Measurements from ENCODE around the gene HOXC4. TPM values are rescaled to one million over a fixed set of nuclear protein-coding genes. Genes with fewer than 3 reads are reported as not detected.

The HOXC4 gene
- 1 to 10 TPM; 1.3 to 1.4 TPM for total RNA-seq
- 0.37 TPM for polyA plus RNA-seq

- Mint-ChIP-seq H3K9me3 (no peaks in the 10 kb centered on the region), H3K27ac (peak within 1 kb of the TSS; percentile 76 to 100 (median 90)), H3K36me3 (peaks cover 0 to 13% (median 5%) of the 10 kb centered on the region in 3 donors), H3K4me3 (peak within 1 kb of the TSS; percentile 88 to 96 (median 92)), H3K4me1 (peaks cover 25 to 45% (median 39%) of the 10 kb centered on the region in 3 donors), H3K27me3 (peaks cover 34 to 86% of the 10 kb centered on the region in 2 donors)
- no peaks in the 10 kb centered on the region for H3K36me3 ChIP-seq (ENCODE audit: insufficient read depth, low read length)
- POLR2A ChIA-PET = interaction anchor here (0.6 to 0.7 kb wide), 2 partner anchors 31 to 36 kb away, joined by 3 to 5 read pairs; no protein-coding TSS in a partner anchor
- peak within 1 kb of the TSS; percentile 81 for H3K27ac ChIP-seq (ENCODE audit: low read depth, low read length)
- peaks cover 40% of the 10 kb centered on the region for H3K4me1 ChIP-seq (ENCODE audit: insufficient read depth, low read length)
- no peaks in the 10 kb centered on the region for H3K9me3 ChIP-seq (ENCODE audit: low read length)
- DNase-seq = peak; percentile 27 to 62 (median 37)
- H3K4me3 ChIP-seq (ENCODE audit: low read length) = peak within 1 kb of the TSS; percentile 78
- peaks cover 49% of the 10 kb centered on the region for H3K27me3 ChIP-seq (ENCODE audit: insufficient read depth, low read length, poor library complexity, severe bottlenecking)
- CTCF ChIA-PET = interaction anchor here (0.8 to 3.5 kb wide), 11 partner anchors 10 to 162 kb away, joined by 3 to 19 read pairs (median 4); partner anchors contain the start of genes HOXC5 and SMUG1
These were observed at the start of gene HOXC4 for GRCh38 chr12:54053751-54054741. TSS of gene HOXC4 (plus strand) at chr12:54053835. CDS start at chr12:54053923, 88 bp downstream.

DNA sequence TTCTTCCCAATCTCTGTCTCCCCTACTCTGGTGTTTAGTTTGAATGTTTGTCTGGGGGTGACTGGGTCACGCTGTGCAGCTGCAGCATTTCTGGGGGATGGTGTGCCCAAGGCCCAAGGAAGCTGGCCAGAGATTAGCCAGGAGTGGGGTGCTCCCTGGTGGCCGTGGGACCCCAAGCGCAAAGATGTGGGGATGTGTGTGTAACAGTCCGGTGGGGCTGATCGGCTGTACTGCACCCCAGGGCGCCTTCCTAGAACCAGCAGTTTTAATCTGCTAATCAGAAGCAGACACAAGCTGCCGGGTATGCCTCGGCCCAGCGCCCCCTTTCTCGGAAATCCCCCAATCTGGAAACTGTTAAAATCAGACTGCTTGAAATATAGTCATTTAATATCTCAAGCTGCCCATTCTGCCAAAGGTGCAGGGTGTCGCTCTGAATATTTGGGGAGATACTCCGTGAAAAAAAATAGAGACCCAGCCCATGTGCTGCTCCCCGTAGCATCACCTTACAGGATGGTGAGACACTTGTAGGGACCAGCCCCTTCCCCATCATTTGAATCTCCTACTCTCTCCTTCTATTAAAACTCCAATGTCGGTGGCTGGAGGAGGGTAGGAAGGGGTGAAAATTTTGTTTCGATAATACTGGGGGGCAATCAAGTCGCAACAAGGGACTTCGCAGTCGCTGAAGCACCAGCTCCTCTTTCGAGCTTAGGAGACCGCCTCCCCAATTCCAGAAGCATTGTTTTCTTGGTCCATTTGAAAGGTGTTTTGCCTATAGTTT lies 49.4 kb upstream of the HOXC4 start:
- ChIA-PET CTCF (interaction anchor here (0.7 to 15.2 kb wide), 6 partner anchors 16 to 210 kb away, joined by 3 to 216 read pairs (median 4); partner anchors contain the start of genes HOXC10 and SMUG1), POLR2A (no interaction called here)
- Histone ChIP-seq H3K27me3 (ENCODE audit: insufficient read depth, low read length, poor library complexity, severe bottlenecking) (peaks cover 85% of the 10 kb centered on the region), H3K9me3 (ENCODE audit: low read length) (no peaks in the 10 kb centered on the region), H3K4me3 (ENCODE audit: low read length) (no peak overlapping the region), H3K36me3 (ENCODE audit: insufficient read depth, low read length) (no peaks in the 10 kb centered on the region), H3K4me1 (ENCODE audit: insufficient read depth, low read length) (peaks cover 21% of the 10 kb centered on the region), H3K27ac (ENCODE audit: low read depth, low read length) (no peak overlapping the region)
- peak overlapping the region in 1 of 8 donors; percentile 78 for H3K27ac Mint-ChIP-seq
- no peak for DNase-seq
- H3K4me1 Mint-ChIP-seq = peaks cover 13 to 43% (median 20%) of the 10 kb centered on the region in 3 donors
- H3K27me3 Mint-ChIP-seq = peaks cover 79 to 97% of the 10 kb centered on the region in 2 donors
- H3K36me3 Mint-ChIP-seq = no peaks in the 10 kb centered on the region
- peak overlapping the region in 1 of 7 donors; percentile 5 for H3K4me3 Mint-ChIP-seq
- H3K9me3 Mint-ChIP-seq = peaks cover 0 to 4% (median 0%) of the 10 kb centered on the region in 5 donors

DNA sequence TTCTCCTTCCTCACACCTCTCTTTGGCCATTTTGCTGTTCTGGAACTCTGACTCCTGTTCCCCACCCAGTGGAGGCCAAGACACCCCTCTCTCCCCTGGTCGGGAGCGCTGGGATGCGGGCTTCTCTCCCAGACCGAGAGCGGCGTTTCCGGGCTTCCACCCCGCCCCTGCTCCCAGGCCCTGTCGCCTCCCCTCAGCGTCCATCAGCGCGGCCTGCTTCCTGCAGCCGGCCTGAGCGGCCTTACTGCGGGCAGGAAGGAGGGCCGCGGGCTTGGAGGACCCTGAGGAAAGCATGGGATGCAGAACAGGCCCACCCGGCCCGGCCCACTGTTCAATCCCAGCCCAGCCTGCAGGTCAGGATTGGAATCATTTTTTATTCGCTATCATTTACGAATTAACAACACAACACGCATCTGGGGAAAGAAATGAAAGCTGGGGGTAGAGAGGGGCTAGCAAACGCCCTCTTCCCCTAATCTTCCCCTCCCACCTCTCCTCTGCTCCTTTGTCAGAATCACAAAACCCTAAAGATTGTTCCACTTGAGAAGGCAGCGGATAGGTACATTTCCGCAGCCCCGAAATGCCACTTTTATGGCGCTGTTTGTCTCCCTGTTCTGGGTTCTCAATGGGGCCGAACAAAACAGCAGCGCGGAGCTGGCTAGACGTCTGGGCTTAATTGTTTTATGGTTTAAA lies 48.6 kb upstream of the HOXC4 start:
- Mint-ChIP-seq H3K4me3 (peak overlapping the region in 3 of 7 donors; percentile 23 to 73 (median 68)), H3K4me1 (peaks cover 14 to 43% (median 20%) of the 10 kb centered on the region in 3 donors), H3K9me3 (peaks cover 0 to 4% (median 0%) of the 10 kb centered on the region in 5 donors), H3K27me3 (peaks cover 81 to 97% of the 10 kb centered on the region in 2 donors), H3K36me3 (no peaks in the 10 kb centered on the region), H3K27ac (no peak overlapping the region)
- H3K36me3 ChIP-seq (ENCODE audit: insufficient read depth, low read length) = no peaks in the 10 kb centered on the region
- peaks cover 22% of the 10 kb centered on the region for H3K4me1 ChIP-seq (ENCODE audit: insufficient read depth, low read length)
- no peak for DNase-seq
- H3K4me3 ChIP-seq (ENCODE audit: low read length) = no peak overlapping the region
- H3K27me3 ChIP-seq (ENCODE audit: insufficient read depth, low read length, poor library complexity, severe bottlenecking) = peaks cover 86% of the 10 kb centered on the region
- POLR2A ChIA-PET = no interaction called here
- no peak overlapping the region for H3K27ac ChIP-seq (ENCODE audit: low read depth, low read length)
- CTCF ChIA-PET = interaction anchor here (0.8 to 15.2 kb wide), 9 partner anchors 11 to 210 kb away, joined by 3 to 216 read pairs (median 7); partner anchors contain the start of genes HOXC10 and SMUG1
- H3K9me3 ChIP-seq (ENCODE audit: low read length) = no peaks in the 10 kb centered on the region

DNA sequence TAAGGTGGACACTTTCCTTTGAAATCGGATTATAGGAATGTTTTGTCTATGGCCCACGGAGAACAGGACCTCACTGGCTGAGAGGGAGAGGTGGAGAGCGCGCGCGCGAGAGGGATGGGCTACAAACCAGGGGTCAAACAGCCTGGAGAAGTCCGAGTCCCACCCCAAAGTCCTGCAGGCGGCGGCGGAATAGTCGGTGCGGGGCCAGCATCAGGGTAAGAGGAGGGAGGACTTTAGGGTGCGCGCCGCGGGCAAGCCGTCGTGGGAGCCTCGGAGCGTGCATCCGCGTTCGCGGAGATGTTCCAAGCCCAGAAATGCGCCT lies 48.1 kb upstream of the HOXC4 start:
- no peaks in the 10 kb centered on the region for H3K36me3 ChIP-seq (ENCODE audit: insufficient read depth, low read length)
- peaks cover 85% of the 10 kb centered on the region for H3K27me3 ChIP-seq (ENCODE audit: insufficient read depth, low read length, poor library complexity, severe bottlenecking)
- H3K36me3 Mint-ChIP-seq = no peaks in the 10 kb centered on the region
- peak overlapping the region in 2 of 8 donors; percentile 14 to 73 for H3K27ac Mint-ChIP-seq
- H3K4me3 ChIP-seq (ENCODE audit: low read length) = no peak overlapping the region
- H3K4me1 Mint-ChIP-seq = peaks cover 14 to 43% (median 18%) of the 10 kb centered on the region in 3 donors
- no peak for DNase-seq
- H3K27ac ChIP-seq (ENCODE audit: low read depth, low read length) = no peak overlapping the region
- peak overlapping the region in 4 of 7 donors; percentile 15 to 78 (median 70) for H3K4me3 Mint-ChIP-seq
- POLR2A ChIA-PET = no interaction called here
- H3K9me3 ChIP-seq (ENCODE audit: low read length) = no peaks in the 10 kb centered on the region
- peaks cover 0 to 4% (median 0%) of the 10 kb centered on the region in 5 donors for H3K9me3 Mint-ChIP-seq
- CTCF ChIA-PET = interaction anchor here (0.7 to 15.2 kb wide), 15 partner anchors 8 to 209 kb away, joined by 3 to 216 read pairs (median 7); partner anchors contain the start of genes HOXC10, HOXC5 and SMUG1
- peaks cover 82 to 99% of the 10 kb centered on the region in 2 donors for H3K27me3 Mint-ChIP-seq
- H3K4me1 ChIP-seq (ENCODE audit: insufficient read depth, low read length) = peaks cover 17% of the 10 kb centered on the region

DNA sequence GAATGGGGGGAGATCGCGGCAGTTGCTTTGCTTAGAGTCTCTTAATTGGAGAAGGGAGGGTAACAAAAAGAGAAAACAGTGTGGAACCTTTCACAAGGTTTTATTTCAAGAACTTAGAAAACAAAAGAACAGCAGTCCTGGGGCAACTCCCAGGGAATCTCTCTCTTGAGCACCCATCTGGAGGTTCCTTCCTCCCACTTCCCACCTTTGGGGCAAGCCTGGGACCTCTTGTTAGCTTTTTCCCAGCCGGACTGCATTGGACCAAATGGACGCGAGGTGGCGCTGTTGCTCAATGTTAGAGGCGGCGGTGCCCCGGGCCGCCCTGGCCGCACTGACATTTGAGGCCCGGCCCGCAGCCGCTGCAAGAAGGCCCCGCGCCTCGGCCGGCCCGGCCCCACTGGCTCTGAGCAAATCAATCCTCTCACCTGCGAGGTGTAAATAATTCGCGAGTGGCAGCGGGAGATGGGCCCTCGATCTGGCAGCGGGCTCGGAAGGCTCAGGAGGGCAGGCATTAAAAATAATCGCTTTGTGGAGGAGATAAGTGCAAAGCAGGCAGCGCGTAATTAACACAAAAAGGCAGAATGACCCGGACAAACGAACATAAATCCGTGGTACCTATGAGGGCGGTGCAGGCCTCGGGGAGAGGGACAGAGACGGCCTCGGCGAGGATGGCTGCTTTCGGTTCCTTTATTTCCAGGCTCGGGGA lies 47.6 kb upstream of the HOXC4 start:
- Mint-ChIP-seq H3K4me1 (peaks cover 19 to 46% (median 19%) of the 10 kb centered on the region in 3 donors), H3K36me3 (no peaks in the 10 kb centered on the region), H3K27ac (peak overlapping the region in 5 of 8 donors; percentile 14 to 73 (median 68)), H3K27me3 (peaks cover 78 to 99% of the 10 kb centered on the region in 2 donors), H3K4me3 (peak overlapping the region; percentile 66 to 93 (median 77)), H3K9me3 (peaks cover 0 to 4% (median 0%) of the 10 kb centered on the region in 5 donors)
- peaks cover 19% of the 10 kb centered on the region for H3K4me1 ChIP-seq (ENCODE audit: insufficient read depth, low read length)
- no peaks in the 10 kb centered on the region for H3K36me3 ChIP-seq (ENCODE audit: insufficient read depth, low read length)
- H3K9me3 ChIP-seq (ENCODE audit: low read length) = no peaks in the 10 kb centered on the region
- peaks cover 83% of the 10 kb centered on the region for H3K27me3 ChIP-seq (ENCODE audit: insufficient read depth, low read length, poor library complexity, severe bottlenecking)
- CTCF ChIA-PET = interaction anchor here (0.7 to 15.2 kb wide), 16 partner anchors 9 to 209 kb away, joined by 3 to 216 read pairs (median 6); partner anchors contain the start of genes HOXC10, HOXC4, HOXC5 and SMUG1
- peak overlapping the region; percentile 51 for H3K4me3 ChIP-seq (ENCODE audit: low read length)
- peak; percentile 75 to 87 (median 82) for DNase-seq
- POLR2A ChIA-PET = no interaction called here
- H3K27ac ChIP-seq (ENCODE audit: low read depth, low read length) = no peak overlapping the region

DNA sequence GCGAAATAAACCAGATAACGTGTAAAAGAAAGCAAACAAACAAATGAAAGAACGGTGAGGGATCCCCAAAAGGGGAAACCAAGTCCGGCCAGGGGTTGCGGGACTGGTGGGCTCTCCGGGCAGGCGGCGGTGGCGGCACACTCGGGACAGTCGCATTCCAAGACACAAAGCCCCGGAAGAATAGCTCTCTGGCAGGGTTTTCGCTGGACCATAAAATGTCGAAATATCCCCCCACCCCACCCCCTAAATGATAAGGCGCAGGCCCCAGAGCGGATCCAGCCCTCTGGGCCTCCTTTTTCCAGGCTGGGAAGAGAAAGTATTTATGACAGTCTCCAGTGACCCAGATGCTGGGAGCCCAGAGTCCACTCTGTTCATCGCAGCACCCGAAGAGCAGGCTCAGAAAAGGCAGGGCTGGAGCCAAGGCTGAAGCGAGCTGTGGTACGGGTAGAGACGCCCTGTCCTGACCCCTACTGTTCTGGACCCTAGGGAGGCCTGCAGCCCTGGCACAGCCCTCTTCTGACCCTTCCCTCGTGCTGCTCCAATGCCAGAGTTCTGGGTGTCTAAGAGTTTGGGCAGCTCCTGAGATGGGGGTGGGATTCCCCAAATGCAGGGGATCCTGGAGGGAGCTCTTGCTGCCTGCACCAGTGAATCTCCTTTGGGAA lies 46.9 kb upstream of the HOXC4 start:
- H3K27ac Mint-ChIP-seq = peak overlapping the region in 3 of 8 donors; percentile 27 to 73 (median 71)
- ChIA-PET CTCF (interaction anchor here (0.8 to 15.2 kb wide), 14 partner anchors 10 to 208 kb away, joined by 3 to 216 read pairs (median 4); partner anchors contain the start of genes HOXC4, HOXC5 and SMUG1), POLR2A (interaction anchor here (0.6 kb wide), 1 partner anchor 297 kb away, joined by 4 read pairs; no protein-coding TSS in a partner anchor)
- Histone ChIP-seq H3K9me3 (ENCODE audit: low read length) (no peaks in the 10 kb centered on the region), H3K27ac (ENCODE audit: low read depth, low read length) (no peak overlapping the region), H3K36me3 (ENCODE audit: insufficient read depth, low read length) (no peaks in the 10 kb centered on the region), H3K4me1 (ENCODE audit: insufficient read depth, low read length) (peaks cover 24% of the 10 kb centered on the region), H3K27me3 (ENCODE audit: insufficient read depth, low read length, poor library complexity, severe bottlenecking) (peaks cover 83% of the 10 kb centered on the region), H3K4me3 (ENCODE audit: low read length) (peak overlapping the region; percentile 51)
- H3K27me3 Mint-ChIP-seq = peaks cover 81 to 99% of the 10 kb centered on the region in 2 donors
- H3K36me3 Mint-ChIP-seq = no peaks in the 10 kb centered on the region
- peaks cover 0 to 4% (median 0%) of the 10 kb centered on the region in 5 donors for H3K9me3 Mint-ChIP-seq
- H3K4me1 Mint-ChIP-seq = peaks cover 24 to 53% (median 25%) of the 10 kb centered on the region in 3 donors
- DNase-seq = no peak
- peak overlapping the region in 6 of 7 donors; percentile 66 to 93 (median 78) for H3K4me3 Mint-ChIP-seq

Measured in CD8-positive, alpha-beta memory T cell (primary cell).